Measurements from ENCODE around the gene ECSCR.
"Not testable (repeated sequence)": the region's sequence is repeated elsewhere in the genome, so short reads cannot be mapped to it uniquely, and the experiment has no call there.

The ECSCR gene

DNA sequence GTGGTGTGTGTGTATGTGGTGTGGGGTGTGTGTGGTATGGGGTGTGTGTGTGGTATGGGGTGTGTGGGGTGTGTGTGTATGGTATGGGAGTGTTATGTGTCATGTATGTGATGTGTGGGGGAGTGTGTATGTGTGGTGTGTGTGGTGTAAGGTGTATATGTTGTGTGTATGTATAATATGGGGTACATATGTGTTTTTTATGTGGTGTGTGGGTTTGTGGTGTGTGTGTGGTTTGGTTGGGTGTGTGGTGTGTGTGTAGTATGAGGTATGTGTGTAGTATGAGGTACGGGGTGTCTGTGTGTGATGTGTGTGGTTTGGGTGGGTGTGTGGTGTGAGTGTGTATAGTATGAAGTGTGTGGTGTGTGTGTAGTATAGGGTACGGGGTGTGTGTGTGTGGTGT is 11.4 kb downstream of the ECSCR start:
- no peak for DNase-seq (ENCODE audit: low read depth)
- TF ChIP-seq, protein P1, sequence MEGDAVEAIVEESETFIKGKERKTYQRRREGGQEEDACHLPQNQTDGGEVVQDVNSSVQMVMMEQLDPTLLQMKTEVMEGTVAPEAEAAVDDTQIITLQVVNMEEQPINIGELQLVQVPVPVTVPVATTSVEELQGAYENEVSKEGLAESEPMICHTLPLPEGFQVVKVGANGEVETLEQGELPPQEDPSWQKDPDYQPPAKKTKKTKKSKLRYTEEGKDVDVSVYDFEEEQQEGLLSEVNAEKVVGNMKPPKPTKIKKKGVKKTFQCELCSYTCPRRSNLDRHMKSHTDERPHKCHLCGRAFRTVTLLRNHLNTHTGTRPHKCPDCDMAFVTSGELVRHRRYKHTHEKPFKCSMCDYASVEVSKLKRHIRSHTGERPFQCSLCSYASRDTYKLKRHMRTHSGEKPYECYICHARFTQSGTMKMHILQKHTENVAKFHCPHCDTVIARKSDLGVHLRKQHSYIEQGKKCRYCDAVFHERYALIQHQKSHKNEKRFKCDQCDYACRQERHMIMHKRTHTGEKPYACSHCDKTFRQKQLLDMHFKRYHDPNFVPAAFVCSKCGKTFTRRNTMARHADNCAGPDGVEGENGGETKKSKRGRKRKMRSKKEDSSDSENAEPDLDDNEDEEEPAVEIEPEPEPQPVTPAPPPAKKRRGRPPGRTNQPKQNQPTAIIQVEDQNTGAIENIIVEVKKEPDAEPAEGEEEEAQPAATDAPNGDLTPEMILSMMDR (IDR thresholded peaks at IDR 0.05; ENCODE audit: insufficient read depth, low read depth, low read length, missing control alignments): no peak
- no peak overlapping the region for H3K4me3 ChIP-seq (ENCODE audit: low read length)

DNA sequence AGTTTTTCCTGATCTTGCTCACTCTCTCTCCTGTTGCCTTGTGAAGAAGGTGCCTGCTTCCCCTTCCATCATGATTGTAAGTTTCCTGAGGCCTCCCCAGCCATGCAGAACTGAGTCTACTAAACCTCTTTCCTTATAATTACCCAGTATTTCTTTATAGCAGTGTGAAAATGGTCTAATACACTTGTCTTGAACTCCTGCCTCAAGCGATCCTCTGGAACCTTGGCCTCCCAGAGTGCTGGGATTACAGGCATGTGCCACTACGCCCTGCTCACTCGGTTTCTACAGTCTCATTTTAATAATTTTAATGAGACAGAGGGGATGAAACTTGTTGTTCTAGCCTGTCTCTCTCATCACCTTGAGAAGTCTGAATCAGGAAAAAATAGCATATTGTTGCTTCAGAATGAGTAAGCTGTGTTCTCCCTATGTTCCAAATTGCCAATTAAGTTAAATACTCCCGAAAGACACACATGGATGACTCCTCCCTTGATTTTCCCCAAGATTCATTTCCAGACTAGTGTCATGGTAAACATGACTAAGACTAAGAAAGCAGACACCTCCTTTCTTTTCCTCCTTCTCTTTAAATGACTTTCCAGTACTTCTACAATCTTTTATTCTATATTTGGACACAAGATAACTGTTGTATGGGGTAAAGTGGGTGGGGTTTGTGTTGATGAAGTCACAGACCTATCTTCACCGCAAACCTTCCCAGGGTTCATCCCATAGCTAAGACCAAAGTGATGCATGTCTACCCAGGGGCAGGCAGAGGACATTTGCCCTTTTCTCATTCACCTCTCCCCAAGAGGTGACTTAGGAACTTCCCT is 15.4 kb downstream of the ECSCR start:
- peak; percentile 92 for DNase-seq (ENCODE audit: low read depth)
- no peak overlapping the region for H3K4me3 ChIP-seq (ENCODE audit: low read length)
- TF ChIP-seq, protein P1 (IDR thresholded peaks at IDR 0.05; ENCODE audit: insufficient read depth, low read depth, low read length, missing control alignments): no peak

DNA sequence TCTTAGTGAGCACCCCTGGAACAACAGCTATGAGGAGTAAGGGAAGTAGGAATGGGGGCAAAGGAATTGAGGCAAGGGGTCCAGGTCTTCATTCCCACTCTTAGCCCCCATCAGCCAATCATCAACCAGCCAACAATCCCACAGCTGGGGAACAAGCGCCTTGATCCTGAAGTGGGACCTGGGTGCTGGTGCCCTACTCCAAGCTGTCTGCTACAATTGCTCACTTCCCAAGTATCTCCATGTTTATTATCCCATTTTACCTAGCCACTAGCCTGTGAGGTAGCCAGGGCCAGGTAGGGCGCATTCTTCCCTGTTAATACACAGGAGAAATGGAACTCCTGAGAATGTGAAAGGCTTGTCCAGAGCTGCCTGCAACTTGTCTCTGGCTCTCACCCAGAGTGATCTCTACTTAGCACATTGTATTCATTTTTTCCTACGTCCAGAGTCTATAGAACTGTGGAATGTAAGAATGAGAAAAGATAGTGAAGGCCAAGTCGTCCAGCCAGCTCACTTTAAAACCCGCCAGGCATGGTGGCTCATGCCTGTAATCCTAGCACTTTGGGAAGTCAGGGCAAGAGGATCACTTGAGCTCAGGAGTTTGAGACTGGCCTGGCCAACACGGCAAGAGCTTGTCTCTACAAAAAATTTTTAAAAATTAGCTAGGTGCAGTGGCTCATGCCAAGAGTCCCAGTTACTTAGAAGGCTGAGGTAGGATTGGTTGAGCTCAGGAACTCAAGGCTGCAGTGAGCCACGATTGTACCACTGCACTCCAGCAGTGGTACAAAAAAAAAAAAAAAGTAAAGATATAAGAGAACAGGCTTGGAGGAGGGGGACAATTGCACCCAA is 17.0 kb downstream of the ECSCR start:
- peak; percentile 93 for DNase-seq (ENCODE audit: low read depth)
- TF ChIP-seq, protein P1 (IDR thresholded peaks at IDR 0.05; ENCODE audit: insufficient read depth, low read depth, low read length, missing control alignments): no peak

DNA sequence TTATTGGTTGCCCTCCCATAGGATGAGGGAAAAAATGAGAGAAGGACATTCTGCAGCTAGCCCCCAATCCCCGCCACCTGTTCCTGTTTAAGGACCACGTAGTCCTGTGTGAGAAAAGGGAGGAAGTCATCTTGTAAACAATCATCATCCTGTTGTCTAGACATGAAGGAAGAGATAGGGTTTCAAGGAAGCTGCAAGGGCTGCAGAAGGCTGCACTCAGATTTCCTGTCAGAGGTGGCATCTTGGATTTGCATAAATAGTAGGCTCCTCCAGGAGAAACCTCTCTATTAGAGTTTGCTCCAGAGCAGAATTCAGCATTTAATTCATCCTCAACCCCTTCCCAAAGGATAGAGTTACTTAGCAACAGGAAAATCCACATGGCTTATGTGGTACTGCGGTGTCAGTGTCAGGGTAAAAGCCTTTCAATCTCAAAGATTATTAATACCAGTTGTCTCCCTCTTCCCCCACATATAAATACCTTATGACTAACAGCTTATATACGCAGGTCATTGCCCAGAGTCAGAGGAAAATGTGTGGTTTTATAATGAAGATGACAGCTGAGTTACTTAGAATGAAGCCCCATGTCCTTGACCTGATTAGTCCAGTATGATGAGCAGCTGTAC is 18.6 kb downstream of the ECSCR start:
- H3K4me3 ChIP-seq (ENCODE audit: low read length): no peak overlapping the region
- DNase-seq (ENCODE audit: low read depth): peak; percentile 65
- TF ChIP-seq, protein P1 (IDR thresholded peaks at IDR 0.05; ENCODE audit: insufficient read depth, low read depth, low read length, missing control alignments): no peak

More for the DNA sequence above, 17.0 kb downstream of the ECSCR start:
- H3K4me3 ChIP-seq (ENCODE audit: low read length): no peak overlapping the region

DNA sequence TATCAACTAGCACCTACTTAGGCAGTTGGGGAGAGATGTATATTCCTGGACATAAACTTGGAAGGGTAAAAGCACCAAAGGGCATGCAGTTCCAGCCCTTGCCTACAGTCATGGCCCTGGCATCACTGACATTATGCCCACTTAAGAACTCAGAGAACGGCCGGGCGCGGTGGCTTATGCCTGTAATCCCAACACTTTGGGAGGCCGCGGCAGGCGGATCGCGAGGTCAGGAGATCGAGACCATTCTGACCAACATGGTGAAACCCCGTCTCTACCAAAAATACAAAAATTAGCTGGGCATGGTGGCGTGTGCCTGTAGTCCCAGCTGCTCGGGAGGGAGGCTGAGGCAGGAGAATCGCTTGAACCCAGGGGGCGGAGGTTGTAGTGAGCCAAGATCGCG is 22.1 kb downstream of the ECSCR start:
- not testable (repeated sequence) for DNase-seq (ENCODE audit: low read depth); H3K4me3 ChIP-seq (ENCODE audit: low read length)

DNA sequence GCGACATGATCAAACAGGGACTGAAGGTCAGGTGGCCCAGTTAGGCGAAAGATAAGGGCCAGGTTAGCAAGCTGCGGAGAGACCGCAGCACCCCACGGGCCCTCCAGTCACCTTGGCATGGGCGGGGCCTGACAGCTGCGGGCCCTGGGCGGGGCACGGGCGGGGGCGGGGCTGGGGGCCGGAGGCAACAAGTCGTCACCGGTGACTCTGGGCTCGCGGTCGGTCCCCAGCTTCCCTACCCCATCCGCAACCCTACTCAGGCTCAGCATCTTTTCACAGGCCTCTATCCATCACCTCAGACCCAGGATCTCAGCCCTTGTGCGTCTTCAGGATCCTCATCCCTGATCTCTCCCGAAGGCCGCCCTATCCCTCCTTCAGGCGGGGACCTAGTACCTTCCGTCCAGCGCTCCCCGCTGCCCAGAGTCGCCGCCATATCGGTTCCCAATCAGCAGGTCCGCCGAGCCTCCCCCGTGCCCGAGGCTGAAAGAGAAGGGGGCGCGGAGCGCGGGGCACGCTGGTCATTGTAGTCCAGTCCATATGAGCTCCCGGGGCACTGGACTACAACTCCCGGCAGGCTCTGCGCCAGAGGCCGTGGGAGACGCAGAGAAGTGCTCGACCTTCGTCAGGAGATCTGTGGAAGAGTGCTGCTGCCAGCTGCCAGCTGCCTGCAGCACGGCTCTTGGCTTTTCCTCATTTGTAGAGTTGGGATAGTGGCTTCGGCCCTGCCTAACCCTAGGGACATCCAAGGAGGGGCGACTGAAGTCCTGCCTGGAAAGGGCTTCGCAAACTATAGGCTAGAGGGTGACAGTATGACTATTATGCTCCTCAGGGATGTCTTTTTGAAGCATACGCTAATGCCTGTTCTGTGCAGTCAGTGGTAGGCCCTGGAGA is 23.3 kb downstream of the ECSCR start, which contains the start of gene DNAJC18:
DNAJC18 (minus strand) TSS at position 513 of the 891 bp plus-strand sequence; CDS start at position 433, 80 bp downstream.
- peak; percentile 85 for DNase-seq (ENCODE audit: low read depth)
- TF ChIP-seq, protein P1 (IDR thresholded peaks at IDR 0.05; ENCODE audit: insufficient read depth, low read depth, low read length, missing control alignments): no peak
- H3K4me3 ChIP-seq (ENCODE audit: low read length): peak within 1 kb of the TSS; percentile 97

Measured in epithelial cell of esophagus (primary cell).